Loucy (cell line): ENCODE data around the gene PLEKHN1.

Experiments
- EZH2phosphoT487 ChIP-seq: fragments of 200-600 bp; IDR thresholded peaks from 2 replicates; pipeline ENCODE4 v1.6.1; 2018; ENCODE audit warnings: antibody characterized with exemption, mild to moderate bottlenecking, moderate library complexity, borderline replicate concordance
- TF ChIP-seq, protein P1 (sequence below): fragments of 200-600 bp; sonication (generic); conservative IDR thresholded peaks from 2 replicates; pipeline ENCODE4 v1.5.1; 2014; ENCODE audit warnings: mild to moderate bottlenecking, antibody characterized with exemption, low read length

DNA sequence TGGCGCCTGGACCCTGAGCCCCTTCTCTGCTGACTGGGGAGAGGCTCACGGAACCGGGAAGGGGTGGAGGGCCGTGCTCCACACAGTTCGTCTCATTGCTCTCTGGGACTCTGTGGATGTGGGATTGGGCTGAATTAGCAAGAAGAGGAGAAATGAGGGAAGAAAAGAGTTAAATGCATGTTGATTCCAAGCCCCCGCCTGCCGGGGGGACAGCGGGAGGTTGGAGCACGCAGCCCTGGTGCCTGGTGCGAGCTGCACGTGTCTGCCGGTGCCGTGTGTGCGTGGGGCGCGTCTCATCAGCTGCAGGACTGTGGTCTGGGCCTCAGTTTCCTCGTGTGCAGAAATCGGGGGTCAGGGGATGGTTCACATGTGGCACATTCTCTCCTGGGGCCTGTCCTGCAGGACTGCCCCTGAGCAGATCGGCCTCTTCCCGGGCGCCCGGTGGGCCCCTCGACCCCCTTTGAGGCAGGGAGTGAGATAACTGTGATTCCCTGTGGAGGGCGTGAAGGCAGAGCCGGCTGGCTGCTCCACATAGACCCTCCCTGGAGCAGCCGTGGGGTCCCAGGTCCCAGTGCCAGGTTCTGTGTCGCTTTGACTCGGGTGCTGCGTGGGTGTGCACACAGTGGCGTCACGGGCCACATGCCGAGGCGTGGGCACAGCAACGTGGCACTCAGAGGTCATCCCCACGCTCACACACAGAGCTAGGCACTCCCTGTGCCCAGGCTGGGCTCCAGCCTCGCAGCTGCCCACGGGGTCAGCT lies 31.1 kb upstream of the PLEKHN1 start:
- TF ChIP-seq, protein P1, sequence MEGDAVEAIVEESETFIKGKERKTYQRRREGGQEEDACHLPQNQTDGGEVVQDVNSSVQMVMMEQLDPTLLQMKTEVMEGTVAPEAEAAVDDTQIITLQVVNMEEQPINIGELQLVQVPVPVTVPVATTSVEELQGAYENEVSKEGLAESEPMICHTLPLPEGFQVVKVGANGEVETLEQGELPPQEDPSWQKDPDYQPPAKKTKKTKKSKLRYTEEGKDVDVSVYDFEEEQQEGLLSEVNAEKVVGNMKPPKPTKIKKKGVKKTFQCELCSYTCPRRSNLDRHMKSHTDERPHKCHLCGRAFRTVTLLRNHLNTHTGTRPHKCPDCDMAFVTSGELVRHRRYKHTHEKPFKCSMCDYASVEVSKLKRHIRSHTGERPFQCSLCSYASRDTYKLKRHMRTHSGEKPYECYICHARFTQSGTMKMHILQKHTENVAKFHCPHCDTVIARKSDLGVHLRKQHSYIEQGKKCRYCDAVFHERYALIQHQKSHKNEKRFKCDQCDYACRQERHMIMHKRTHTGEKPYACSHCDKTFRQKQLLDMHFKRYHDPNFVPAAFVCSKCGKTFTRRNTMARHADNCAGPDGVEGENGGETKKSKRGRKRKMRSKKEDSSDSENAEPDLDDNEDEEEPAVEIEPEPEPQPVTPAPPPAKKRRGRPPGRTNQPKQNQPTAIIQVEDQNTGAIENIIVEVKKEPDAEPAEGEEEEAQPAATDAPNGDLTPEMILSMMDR: no peak
- TF ChIP-seq EZH2phosphoT487: no peak
